ENCODE results near the gene SYCP1.
"Not testable (repeated sequence)": the region's sequence is repeated elsewhere in the genome, so short reads cannot be mapped to it uniquely, and the experiment has no call there.

The SYCP1 gene

DNA sequence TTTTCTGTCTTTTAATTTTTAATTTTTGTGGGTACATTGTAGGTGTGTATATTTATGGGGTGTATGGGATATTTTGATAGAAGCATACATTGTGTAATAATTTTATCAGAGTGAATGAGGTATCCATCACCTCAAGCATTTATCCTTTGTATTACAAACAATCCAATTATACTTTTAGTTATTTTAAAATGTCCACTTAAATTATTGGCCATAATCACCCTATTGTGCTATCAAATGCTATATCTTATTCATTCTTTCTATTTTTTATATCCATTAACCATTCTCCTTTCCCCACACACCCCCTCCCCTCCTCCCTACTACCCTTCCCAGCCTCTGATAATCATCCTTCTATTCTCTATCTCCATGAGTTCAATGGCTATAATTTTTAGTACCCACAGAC is 104.8 kb downstream of the SYCP1 start:
- no peak for DNase-seq (ENCODE audit: low read depth)

DNA sequence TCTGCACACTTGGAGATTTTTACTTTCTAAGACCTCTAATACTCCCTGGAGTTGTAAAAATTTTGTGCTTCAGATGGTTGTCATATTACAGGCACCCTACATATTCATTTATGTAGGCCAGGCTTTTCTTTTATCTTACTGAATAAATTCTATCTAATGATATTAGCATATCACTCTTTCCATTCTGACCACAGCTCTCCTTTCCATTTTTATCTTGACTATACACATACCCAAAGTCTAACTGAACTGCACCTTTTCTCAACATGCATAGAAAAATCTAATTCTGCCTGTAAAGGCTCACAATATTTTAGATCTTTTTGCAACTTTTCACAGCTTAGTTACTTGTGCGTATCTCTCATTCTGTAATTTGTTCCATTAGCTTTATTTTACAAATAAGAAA is 122.2 kb downstream of the SYCP1 start:
- no peak for DNase-seq (ENCODE audit: low read depth)

GRCh38 chr1:114979278-114979891 is 124.7 kb downstream of the SYCP1 start:
- peak; percentile 29 for DNase-seq (ENCODE audit: low read depth)

DNA sequence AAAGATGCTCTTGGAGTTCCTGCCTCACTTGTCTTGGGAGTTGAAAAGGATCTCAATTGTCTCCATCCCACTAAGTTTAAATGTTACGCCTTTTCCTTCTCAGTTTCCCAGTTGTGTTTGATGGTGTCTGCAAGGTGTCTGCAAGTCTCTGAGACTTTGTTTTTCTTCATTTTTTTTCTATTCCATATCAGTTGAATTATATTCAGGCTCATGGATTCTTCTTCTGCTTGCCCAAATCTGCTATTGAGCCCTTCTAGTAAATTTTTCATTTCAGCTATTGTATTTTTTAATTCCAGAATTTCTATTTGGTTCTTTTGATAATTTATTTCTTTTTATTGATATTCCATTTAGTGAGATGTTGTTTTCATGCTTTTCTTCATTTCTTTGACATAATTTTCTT is 127.6 kb downstream of the SYCP1 start:
- DNase-seq (ENCODE audit: low read depth), result no peak

- no peak for DNase-seq (ENCODE audit: low read depth)
Observed at GRCh38 chr1:114986286-114986685, 131.6 kb downstream of the SYCP1 start.

- DNase-seq (ENCODE audit: low read depth), result no peak
Observed at GRCh38 chr1:114988095-114988494, 133.4 kb downstream of the SYCP1 start.

DNA sequence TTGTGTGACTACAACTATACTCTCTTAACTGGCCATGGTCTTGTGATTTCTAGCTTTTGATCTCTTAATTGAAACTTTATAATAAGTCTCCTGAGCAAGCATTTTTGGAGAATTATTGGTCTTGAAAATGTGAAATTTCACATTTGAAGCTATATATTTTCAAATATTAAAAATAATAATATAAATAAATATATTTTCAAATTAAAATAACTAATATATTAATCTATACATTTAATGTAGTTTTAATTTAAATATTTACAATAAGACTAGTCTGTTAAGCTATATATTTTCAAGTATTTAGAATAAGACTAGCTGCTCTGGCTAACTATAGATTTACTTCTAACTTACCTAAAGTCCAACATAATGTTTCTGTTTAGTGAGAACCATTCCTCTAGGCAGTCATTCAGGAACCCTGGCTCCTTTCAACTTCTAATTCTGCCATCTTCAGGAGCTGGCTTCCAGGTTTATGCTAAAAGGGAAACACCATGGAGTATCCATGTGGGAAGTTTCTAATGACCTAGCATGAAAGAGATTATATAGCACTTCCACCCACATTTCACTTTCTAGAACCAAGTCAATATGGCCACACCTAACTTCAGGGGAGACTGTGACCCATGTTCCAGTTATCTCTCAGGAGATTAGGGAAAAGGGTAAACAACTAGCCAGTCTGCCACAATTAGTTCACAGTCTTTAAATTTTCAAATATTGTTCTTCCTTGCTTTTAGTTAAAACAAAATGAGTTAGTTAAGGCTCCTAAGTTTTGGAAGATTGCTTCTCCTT is 143.0 kb downstream of the SYCP1 start:
- no peak for DNase-seq (ENCODE audit: low read depth)

DNA sequence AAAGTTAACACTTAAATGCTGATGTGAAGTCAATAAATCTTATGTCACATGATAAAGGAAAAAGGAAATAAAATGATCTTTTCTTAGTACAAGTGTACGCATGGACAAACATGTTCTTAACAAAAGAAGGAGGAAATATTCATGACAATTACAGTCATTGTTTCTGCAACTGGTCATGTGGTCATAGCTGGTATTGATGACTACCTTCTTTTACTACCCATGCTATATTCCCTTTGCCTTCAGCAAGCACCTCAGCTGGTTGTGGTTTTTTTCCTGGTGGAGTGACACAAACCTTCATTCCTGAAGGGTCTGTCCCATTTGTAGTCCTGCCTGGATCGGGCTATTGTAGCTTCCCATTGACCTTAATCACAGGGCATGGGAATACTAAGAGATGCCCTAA is 151.5 kb downstream of the SYCP1 start:
- DNase-seq (ENCODE audit: low read depth), result no peak

GRCh38 chr1:115012006-115012405 is 157.3 kb downstream of the SYCP1 start:
- no peak for DNase-seq (ENCODE audit: low read depth)

DNA sequence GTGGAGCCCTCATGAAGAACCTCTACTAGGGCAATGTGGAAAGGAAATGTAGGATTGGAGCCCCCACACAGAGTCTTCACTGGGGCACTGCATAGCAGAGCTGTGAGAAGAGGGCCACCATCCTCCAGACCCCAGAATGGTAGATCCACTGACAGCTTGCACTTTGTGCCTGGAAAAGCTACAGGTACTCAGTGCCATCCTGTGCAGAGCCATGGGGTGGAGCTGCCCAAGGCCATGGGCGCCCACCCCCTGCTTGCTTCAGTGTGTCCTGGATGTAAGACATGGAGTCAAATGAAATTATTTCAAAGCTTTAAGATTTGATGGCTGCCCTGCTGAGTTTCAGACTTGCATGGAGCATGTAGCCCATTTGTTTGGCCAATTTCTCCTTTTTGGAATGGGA is 157.8 kb downstream of the SYCP1 start:
- no peak for DNase-seq (ENCODE audit: low read depth)

GRCh38 chr1:115013792-115014191 is 159.1 kb downstream of the SYCP1 start:
- DNase-seq (ENCODE audit: low read depth), result no peak

DNA sequence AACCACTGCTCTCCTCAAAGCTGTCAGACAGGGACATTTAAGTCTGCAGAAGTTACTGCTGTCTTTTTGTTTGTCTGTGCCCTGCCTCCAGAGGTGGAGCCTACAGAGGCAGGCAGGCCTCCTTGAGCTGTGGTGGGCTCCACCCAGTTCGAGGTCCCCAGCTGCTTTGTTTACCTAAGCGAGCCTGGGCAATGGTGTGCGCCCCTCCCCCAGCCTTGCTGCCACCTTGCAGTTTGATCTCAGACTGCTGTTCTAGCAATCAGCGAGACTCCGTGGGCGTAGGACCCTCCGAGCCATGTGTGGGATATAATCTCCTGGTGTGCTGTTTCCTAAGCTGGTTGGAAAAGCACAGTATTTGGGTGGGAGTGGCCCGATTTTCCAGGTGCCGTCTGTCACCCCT is 164.9 kb downstream of the SYCP1 start:
- not testable (repeated sequence) for DNase-seq (ENCODE audit: low read depth)

GRCh38 chr1:115021145-115021544 is 166.5 kb downstream of the SYCP1 start:
- DNase-seq (ENCODE audit: low read depth), result no peak

DNA sequence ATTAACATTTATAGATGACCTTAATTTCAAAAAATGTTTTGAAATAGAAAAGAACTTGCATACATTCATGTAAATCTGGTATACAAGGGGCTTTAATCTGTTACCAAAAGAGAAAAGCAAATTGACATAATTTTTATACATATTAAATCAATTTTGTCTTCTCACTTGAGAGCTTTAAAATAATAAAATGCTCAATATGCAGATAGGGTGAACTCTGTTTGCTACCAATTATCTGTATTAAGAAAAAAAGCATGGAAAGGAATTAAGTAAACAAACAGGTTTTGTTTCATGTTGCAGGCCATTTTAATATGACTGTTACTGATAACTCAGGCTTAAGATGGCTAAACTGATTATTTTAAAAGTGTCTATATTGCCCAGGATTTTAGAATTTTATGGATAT is 168.9 kb downstream of the SYCP1 start:
- no peak for DNase-seq (ENCODE audit: low read depth)

- DNase-seq (ENCODE audit: low read depth), result no peak
Observed at GRCh38 chr1:115029526-115029925, 174.9 kb downstream of the SYCP1 start, which contains the start of gene TSHB. TSS of gene TSHB (plus strand) at chr1:115029826. CDS start at chr1:115033363, 3,537 bp downstream.

DNA sequence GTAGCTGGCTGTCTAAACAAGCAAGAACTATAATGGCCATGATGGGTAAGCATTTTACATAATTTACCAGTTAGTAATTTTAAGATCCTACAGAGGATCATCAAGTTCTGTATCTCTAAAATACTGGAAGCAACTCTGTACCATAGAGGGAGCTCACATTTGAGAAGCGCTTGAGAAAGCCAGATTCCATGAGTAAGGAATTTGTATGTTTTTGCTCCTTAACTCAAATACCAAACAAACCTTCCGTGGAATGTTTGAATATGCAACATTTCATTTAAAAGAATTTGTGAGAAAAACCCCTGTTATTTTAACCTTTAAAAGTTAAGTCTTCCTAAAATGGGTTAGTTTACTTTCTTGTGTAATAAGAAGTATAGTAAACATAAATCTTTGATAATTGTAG is 176.9 kb downstream of the SYCP1 start:
- no peak for DNase-seq (ENCODE audit: low read depth)

DNA sequence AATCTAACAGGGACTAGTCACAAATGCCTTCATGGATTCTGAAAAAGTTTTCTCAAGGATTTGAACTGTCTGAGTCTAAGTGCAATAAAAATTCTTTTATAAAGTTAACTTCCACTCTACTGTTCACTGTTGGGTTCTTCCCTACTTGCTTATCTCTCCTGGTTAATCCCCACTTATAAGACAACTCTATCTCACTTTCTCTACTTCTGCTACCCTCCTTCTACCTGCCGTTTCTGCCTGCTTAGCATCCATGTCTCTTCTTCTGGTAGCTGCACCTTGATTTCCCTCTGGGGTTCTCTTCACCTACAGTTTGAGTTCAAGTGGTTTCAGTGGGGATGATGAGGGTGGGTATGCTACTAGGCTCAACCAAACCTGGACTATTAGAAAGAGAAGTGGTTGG is 181.0 kb downstream of the SYCP1 start:
- no peak for DNase-seq (ENCODE audit: low read depth)

GRCh38 chr1:115036814-115037507 is 182.3 kb downstream of the SYCP1 start:
- DNase-seq (ENCODE audit: low read depth), result no peak

- no peak for DNase-seq (ENCODE audit: low read depth)
Observed at GRCh38 chr1:115040501-115040900, 185.8 kb downstream of the SYCP1 start.

- DNase-seq (ENCODE audit: low read depth), result no peak
Observed at GRCh38 chr1:115041654-115042053, 187.0 kb downstream of the SYCP1 start.
